Suprapubic skin (tissue), 3 donors: Measurements from ENCODE around the gene MAN1C1.

ENCODE experiments used
- EP300 ChIP-seq: sonication (generic); formaldehyde crosslinking; IDR thresholded peaks from one replicate; pipeline ENCODE4 v1.6.1; 2017; ENCODE audit warnings: antibody characterized with exemption
- TF ChIP-seq, protein P1 (sequence below), 2 donors: fragments of 200-600 bp in 1 of 2; fragments of 450-650 bp in 1 of 2; sonication (generic) in 1 of 2; IDR thresholded peaks; one replicate each; pipeline ENCODE4 v1.5.1; 2016 to 2019; ENCODE audit warnings: antibody characterized with exemption in 2 of 2, mild to moderate bottlenecking in 1 of 2, moderate library complexity in 1 of 2

DNA sequence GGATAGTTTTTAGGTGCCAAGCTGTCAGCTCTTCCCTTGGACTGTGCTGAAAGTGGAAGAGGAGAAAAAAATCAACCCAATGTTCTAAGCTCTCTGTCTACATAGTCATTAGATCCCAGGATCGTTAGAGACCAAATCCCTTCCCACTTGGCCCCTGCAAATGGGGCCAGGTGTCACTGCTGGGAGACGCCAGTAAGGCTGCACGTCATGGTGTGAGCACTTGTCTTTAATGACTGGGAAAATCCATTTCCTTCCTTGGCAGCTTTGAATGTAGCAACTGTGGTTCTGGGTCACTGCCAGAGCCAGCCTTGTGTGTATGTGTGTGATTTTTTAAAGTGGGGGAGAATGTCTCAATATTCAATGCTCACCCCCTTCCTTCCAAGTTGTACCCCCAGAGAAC is 59.9 kb downstream of the MAN1C1 start:
- TF ChIP-seq, protein P1, sequence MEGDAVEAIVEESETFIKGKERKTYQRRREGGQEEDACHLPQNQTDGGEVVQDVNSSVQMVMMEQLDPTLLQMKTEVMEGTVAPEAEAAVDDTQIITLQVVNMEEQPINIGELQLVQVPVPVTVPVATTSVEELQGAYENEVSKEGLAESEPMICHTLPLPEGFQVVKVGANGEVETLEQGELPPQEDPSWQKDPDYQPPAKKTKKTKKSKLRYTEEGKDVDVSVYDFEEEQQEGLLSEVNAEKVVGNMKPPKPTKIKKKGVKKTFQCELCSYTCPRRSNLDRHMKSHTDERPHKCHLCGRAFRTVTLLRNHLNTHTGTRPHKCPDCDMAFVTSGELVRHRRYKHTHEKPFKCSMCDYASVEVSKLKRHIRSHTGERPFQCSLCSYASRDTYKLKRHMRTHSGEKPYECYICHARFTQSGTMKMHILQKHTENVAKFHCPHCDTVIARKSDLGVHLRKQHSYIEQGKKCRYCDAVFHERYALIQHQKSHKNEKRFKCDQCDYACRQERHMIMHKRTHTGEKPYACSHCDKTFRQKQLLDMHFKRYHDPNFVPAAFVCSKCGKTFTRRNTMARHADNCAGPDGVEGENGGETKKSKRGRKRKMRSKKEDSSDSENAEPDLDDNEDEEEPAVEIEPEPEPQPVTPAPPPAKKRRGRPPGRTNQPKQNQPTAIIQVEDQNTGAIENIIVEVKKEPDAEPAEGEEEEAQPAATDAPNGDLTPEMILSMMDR (IDR thresholded peaks at IDR 0.05), result no peak
- TF ChIP-seq EP300, result no peak
